GM04504 (cell line): ENCODE results near the gene ARF4.
"Not testable (repeated sequence)": the region's sequence is repeated elsewhere in the genome, so short reads cannot be mapped to it uniquely, and the experiment has no call there.

Source experiments
- DNase-seq: peaks from one replicate; pipeline ENCODE4 v3.0.0-alpha.2; 2012; ENCODE audit warnings: low read depth

ARF4 gene

DNA sequence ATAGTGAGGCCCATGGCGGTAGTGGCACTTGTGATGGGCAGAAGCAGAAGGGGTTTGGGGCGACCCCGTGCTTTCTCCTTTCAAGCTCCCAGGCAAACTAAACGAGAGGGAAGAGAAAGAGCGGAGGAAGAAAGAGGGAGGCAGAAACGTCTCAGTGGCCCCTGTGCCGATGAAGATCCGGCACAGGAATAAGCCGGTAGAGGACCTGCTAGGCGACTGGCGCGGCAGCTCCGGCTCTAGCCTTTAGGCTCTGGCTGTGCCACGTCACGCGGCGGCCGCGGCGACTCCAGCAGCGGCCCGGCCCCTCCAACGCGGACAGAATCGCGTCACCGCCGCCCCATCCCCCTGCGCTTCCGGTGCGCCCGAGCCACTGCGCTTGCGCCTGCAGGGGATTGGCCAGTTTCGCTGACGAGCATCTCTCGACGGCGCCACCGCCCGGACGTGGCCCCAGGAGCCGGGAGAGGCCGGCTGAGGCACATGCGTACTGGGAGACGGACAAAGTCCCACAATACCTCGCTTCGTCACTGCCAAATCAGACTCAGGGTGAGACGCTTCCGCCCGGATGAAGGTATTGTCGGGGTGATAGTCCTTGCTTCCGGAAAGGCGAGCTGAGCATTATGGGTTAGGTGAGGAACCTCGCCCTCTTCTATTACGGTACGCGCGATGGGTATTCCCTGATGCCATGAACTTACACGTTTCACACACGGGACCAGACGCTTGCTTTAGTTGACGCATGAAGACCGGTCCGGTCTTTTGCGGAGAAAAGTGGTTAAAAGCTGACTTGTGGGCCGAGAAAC is at the start of gene ARF4:
ARF4 (minus strand) TSS at position 218 of the 797 bp plus-strand sequence; CDS start at position 14, 204 bp downstream.
- peak; percentile 99 for DNase-seq

DNA sequence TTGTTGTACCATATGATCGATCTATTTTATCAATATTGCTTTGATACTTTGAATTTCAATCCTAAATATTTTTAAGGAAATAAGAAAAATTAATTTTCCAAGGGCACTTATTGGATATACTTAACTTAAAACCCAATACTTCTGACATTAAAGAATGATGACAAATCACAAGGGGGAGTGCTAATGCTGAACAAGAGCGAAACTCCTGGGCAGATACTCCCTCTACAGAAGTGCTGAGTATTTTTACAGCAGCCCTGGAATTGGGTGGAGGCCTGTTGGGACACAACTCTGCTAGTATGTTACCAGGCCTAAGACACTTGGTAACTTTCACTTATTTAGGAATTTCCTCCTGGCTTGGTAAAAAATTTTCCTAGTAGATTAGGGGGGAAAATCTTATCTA is 49.6 kb upstream of the ARF4 start:
- peak; percentile 10 for DNase-seq

DNA sequence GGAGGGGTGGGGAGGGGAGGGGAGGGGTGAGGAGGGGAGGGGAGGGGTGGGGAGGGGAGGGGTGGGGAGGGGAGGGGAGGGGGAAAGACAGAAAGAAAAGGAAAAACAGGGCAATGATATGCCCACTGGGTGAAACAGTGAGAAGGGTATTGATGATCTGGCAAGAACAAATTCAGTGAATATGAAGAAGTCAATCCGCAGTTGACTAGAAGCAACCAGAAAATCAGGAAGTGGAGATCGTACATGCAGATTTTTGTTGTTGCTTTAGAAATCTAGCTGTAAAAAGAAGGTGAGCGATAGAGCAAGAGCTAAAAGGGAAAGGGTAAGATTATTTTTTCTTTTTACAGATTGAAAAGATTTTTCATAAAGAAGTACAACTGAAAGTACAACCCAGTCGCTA is 47.6 kb upstream of the ARF4 start:
- no peak for DNase-seq

DNA sequence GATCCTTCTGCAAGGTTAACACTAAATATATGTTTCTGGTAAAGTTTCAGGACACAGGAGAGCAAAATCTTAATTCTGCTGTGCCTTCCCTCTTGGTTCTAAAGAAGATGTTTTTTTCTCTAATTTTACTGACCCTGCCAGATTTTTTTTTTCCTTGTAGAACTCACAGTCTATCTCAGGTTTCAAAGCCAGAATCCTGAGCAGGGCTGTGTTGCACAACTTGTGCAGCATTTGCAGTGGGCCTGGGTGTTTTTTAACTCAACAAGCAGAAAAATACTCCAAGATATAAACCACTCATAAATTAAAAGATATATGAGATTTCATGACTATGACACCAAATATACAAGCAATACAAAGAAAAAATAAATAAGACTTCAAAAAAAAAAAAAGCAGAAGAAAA is 40.2 kb upstream of the ARF4 start:
- no peak for DNase-seq

DNA sequence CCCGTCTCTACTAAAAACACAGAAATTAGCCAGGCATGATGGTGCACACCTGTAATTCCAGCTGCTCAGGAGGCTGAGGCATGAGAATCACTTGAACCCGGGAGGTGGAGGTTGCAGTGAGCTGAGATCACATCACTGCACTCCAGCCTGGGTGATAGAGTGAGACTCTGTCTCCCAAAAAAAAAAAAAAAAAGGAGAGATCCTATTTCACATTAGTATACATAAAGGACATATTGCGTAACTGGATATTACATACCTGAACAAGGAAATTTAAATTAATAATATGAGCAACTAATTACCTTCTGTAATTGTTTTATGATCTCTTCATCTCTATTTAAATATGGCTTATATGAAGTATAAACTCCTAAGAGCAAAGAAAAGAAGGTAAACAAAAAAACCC is 37.1 kb upstream of the ARF4 start:
- DNase-seq, result not testable (repeated sequence)

GRCh38 chr3:57627976-57628375 is 30.8 kb upstream of the ARF4 start:
- DNase-seq, result no peak

GRCh38 chr3:57624801-57625200 is 27.7 kb upstream of the ARF4 start:
- no peak for DNase-seq

DNA sequence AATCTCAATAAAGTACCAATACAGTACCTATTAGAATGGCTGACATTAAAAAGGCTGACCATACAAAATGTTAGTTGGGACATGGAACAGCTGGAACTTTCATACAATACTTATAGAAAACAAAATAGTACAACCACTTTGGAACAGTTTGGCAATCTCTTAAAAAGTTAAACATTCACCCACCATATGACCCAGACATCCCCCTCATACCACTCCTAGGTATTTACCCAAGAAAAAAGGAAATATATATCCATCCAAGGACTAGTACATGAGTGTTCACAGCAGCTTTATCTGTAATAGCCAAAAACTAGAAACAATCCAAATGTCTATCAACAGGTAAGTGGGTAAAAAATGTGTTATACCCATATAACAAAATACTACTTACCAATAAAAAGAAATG is 25.2 kb upstream of the ARF4 start:
- DNase-seq, result no peak

DNA sequence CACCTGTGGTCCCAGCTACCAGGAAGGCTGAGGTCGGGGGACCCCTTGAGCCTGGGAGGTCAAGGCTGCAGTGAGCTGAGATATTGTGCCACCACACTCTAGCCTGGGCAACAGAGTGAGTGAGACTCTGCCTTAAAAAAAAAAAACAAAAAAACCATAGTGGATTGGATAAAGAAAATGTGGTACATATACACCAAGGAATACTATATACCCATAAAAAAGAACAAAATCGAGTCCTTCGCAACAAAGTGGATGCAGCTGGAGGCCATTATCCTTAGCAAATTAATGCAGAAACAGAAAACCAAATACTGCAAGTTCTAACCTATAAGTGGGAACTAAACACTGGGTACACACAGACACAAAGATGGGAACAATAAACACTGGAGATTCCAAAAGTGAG is 20.6 kb upstream of the ARF4 start:
- DNase-seq, result no peak

DNA sequence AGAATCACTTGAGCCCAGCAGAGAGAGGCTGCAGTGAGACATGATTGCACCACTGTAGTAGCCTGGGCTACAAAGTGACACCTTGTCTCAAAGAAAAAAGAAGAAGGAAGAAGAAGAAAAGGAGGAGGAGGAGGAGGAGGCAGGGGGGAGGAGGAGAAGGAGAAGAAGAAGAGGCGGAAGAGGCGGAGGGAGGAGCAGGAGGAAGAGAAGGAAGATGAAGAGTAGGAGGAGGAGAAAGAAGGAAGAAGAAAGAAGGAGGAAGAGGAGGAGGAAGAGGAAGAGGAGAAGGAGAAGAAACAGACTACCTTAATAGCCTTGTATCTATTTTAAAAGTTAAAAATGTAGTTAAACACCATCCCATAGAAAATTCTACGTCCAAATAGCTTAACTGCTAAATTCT is 19.1 kb upstream of the ARF4 start:
- DNase-seq, result no peak

- not testable (repeated sequence) for DNase-seq
Observed at GRCh38 chr3:57611870-57612269, 14.7 kb upstream of the ARF4 start.

- no peak for DNase-seq
Observed at GRCh38 chr3:57605683-57606082, 8.5 kb upstream of the ARF4 start.

DNA sequence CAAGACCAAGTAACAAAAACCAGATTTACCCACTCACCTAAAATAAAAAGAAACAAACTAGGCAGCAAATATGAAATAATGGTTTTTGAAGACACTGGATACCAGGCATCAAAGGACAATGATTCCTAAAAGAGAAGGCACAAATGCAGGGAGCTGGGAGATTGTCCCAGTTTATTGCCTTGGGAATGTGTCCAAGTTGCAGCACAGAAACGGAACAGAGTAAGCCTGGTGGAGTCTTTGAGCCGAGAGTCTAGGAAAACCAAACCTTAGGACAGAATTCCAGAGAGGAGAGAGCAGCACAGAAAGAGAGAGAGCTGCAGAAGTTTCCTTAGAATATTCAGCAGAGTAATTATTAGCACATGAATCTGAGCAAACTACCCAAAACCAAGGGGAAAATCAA is 7.8 kb upstream of the ARF4 start:
- no peak for DNase-seq

DNA sequence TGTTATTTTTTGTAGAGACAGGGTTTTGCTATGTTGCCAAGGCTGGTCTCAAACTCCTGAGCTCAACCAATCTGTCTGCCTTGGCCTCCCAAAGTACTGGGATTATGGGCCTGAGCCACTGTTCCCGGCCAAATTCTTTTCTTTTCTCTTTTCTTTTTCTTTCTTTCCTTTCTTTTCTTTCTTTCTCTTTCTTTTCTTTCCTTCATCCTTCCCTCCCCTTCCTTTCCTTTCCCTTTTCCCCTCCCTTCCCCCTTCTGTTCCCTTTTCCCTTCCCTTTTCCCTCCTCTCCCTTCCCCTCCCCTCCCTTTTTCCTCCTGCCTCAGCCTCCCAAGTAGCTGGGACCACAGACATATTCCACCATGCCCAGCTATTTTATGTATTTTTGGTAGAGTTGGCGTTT is 3.1 kb upstream of the ARF4 start:
- DNase-seq, result no peak

DNA sequence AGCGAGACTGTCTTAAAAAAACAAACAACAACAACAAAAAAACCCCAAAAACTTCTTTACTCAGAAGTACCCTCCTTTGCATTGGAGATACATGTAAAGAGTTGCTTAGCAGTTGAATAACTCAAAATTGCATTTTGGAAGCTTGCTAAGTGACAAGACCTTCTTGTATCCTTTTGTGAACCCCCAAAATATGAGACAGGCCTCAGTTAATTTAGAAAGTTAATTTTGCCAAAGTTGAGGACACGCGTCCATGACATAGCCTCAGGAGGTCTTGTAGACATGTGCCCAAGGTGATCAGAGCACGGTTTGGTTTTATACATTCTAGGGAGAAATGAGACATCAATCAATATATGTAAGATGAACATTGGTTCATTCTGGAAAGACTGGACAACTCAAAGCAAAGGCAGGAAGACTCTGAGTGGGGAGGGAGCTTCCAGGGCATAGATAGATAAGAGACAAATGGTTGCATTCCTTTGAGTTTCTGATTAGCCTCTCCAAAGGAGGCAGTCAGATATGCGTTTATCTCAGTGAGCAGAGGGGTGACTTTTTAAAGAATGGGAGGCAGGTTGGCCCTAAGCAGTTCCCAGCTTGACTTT is 1.7 kb upstream of the ARF4 start:
- no peak for DNase-seq

- DNase-seq, result peak; percentile 87
Observed at GRCh38 chr3:57596495-57597126, 533 bp downstream of the ARF4 start.

GRCh38 chr3:57594576-57594975 is 2.6 kb downstream of the ARF4 start:
- DNase-seq, result no peak

DNA sequence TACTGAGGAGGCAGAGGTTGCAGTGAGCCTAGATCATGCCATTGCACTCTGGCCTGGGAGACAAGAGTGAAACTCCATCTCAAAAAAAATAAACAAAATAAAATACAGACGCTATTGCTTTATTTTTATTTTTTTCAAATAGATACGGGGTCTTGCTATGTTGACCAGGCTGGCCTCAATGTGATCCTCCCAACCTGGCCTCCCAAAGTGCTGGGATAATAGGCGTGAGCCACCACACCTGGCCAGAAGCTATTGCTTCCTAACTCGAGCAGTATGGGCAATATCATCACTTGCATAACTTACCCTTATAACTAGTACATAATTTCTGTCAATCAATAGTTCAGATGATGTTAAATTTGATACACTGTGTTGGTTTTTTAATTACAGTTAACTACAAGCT is 3.0 kb downstream of the ARF4 start:
- DNase-seq, result no peak

GRCh38 chr3:57592306-57592705 is 4.8 kb downstream of the ARF4 start:
- no peak for DNase-seq

GRCh38 chr3:57587905-57588304 is 9.2 kb downstream of the ARF4 start:
- DNase-seq, result no peak

DNA sequence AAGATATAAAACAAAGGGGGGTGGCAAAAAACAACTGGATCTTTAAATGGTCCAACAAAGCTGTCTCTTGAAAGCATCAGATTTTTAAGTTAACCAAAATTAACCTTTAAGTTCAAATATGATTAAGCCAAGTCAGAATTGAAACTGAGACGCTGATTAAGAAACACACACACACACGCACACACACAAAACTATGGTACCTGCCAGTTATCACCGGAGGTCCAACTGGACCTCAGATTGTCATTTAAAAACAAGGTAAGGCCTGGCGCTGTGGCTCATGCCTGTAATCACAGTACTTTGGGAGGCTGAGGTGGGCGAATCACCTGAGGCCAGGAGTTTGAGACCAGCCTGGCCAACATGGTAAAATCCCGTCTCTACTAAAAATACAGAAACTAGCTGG is 10.4 kb downstream of the ARF4 start:
- DNase-seq, result no peak

DNA sequence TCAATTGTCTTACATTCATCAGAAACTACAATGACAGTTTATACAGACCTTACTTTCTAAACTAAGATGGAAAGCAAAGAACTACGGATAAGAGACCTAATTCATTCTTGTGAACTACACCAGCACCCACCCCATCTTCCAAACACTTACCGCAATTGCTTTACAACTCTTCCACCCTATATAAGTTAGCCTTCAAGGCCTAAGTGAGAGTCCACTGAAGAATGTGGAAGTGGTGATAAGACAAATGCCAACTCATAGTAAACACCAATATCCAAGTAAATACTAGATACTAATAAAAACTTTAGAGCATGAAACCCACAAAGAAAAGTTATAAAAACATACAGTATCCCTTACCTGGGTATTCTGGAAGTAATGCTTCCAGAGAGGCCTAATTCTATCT is 13.6 kb downstream of the ARF4 start:
- DNase-seq, result no peak

- DNase-seq, result no peak
Observed at GRCh38 chr3:57582474-57583168, 14.5 kb downstream of the ARF4 start.
